Activated effector memory CD4-positive, alpha-beta T cell treated with anti-CD3 and anti-CD28 coated beads, Interleukin-2, amount 50 U/mL, for 16 hours (primary cell): ENCODE results near the gene IFT122.

ENCODE experiments used
- DNase-seq: peaks from one replicate; pipeline ENCODE4 v3.0.0-alpha.2; 2020

Gene IFT122

GRCh38 chr3:129441782-129442181 is 1.8 kb downstream of the IFT122 start:
- DNase-seq, result no peak

GRCh38 chr3:129442486-129442885 is 2.5 kb downstream of the IFT122 start:
- no peak for DNase-seq

- no peak for DNase-seq
Observed at GRCh38 chr3:129442947-129443346, 2.9 kb downstream of the IFT122 start.

GRCh38 chr3:129445471-129445870 is 5.4 kb downstream of the IFT122 start:
- no peak for DNase-seq

GRCh38 chr3:129446926-129447325 is 6.9 kb downstream of the IFT122 start:
- no peak for DNase-seq

- no peak for DNase-seq
Observed at GRCh38 chr3:129448186-129448895, 8.3 kb downstream of the IFT122 start.

- DNase-seq, result no peak
Observed at GRCh38 chr3:129449279-129450115, 9.5 kb downstream of the IFT122 start.

- no peak for DNase-seq
Observed at GRCh38 chr3:129453732-129454131, 13.7 kb downstream of the IFT122 start.

GRCh38 chr3:129460155-129460554 is 20.1 kb downstream of the IFT122 start:
- no peak for DNase-seq

- DNase-seq, result no peak
Observed at GRCh38 chr3:129460572-129460971, 20.5 kb downstream of the IFT122 start.

- DNase-seq, result no peak
Observed at GRCh38 chr3:129461022-129461421, 21.0 kb downstream of the IFT122 start.

- no peak for DNase-seq
Observed at GRCh38 chr3:129461461-129462146, 21.6 kb downstream of the IFT122 start.

- DNase-seq, result no peak
Observed at GRCh38 chr3:129462361-129462968, 22.4 kb downstream of the IFT122 start.

- no peak for DNase-seq
Observed at GRCh38 chr3:129463094-129463493, 23.1 kb downstream of the IFT122 start.

GRCh38 chr3:129463716-129464115 is 23.7 kb downstream of the IFT122 start:
- DNase-seq, result no peak

- DNase-seq, result no peak
Observed at GRCh38 chr3:129467932-129468331, 27.9 kb downstream of the IFT122 start.

- no peak for DNase-seq
Observed at GRCh38 chr3:129469026-129469425, 29.0 kb downstream of the IFT122 start.

GRCh38 chr3:129470861-129471260 is 30.8 kb downstream of the IFT122 start:
- no peak for DNase-seq

- DNase-seq, result no peak
Observed at GRCh38 chr3:129473067-129473768, 33.2 kb downstream of the IFT122 start.

- no peak for DNase-seq
Observed at GRCh38 chr3:129473769-129474152, 33.7 kb downstream of the IFT122 start.

- DNase-seq, result no peak
Observed at GRCh38 chr3:129474984-129475804, 35.2 kb downstream of the IFT122 start.

- no peak for DNase-seq
Observed at GRCh38 chr3:129475863-129476262, 35.8 kb downstream of the IFT122 start.
